Gastrocnemius medialis (tissue), 4 donors: ENCODE data around the gene SNPH. TPM values are rescaled to one million over a fixed set of nuclear protein-coding genes. Genes with fewer than 3 reads are reported as not detected.

ENCODE experiments used
- ATAC-seq, 2 donors: fragments of 150-250 bp; one replicate each; pipeline ENCODE4 v1.9.1; 2016
- DNase-seq, 2 donors: peaks; one replicate each; pipeline ENCODE4 v3.0.0-alpha.2; 2019
- H3K27ac ChIP-seq, 4 donors: fragments of 200-600 bp; sonication (generic); 1 replicate in 1 of 4; 2 replicates in 3 of 4; pipeline ENCODE4 v1.5.1; 2016 to 2018; ENCODE audit warnings: mild to moderate bottlenecking in 2 of 4, moderate library complexity in 1 of 4
- H3K27me3 ChIP-seq, 3 donors: fragments of 200-600 bp; sonication (generic) in 2 of 3; 1 replicate in 1 of 3; 2 replicates in 2 of 3; pipeline versions ENCODE4 v1.5.1 to v1.6.0; 2016 to 2019; ENCODE audit warnings: mild to moderate bottlenecking in 1 of 3, moderate library complexity in 1 of 3
- H3K36me3 ChIP-seq, 2 donors: fragments of 200-600 bp; sonication (generic) in 1 of 2; one replicate each; pipeline ENCODE4 v1.5.1; 2017 to 2018
- H3K4me1 ChIP-seq, 2 donors: fragments of 200-600 bp; sonication (generic) in 1 of 2; one replicate each; pipeline ENCODE4 v1.5.1; 2016 to 2017; ENCODE audit warnings: mild to moderate bottlenecking in 2 of 2
- H3K4me3 ChIP-seq, 4 donors: fragments of 200-600 bp; sonication (generic) in 3 of 4; 1 replicate in 1 of 4; 2 replicates in 3 of 4; pipeline ENCODE4 v1.5.1; 2016 to 2019; ENCODE audit warnings: mild to moderate bottlenecking in 2 of 4
- H3K9me3 ChIP-seq, 3 donors: fragments of 200-600 bp; sonication (generic) in 2 of 3; 1 replicate in 1 of 3; 2 replicates in 2 of 3; pipeline ENCODE4 v1.5.1; 2016 to 2019
- CTCF ChIP-seq, 5 experiments: fragments of 450-650 bp in 3 of 5; fragments of 200-600 bp in 2 of 5; sonication (generic) in 2 of 5; IDR thresholded peaks in 4 of 5; conservative IDR thresholded peaks in 1 of 5; 1 replicate in 4 of 5; 2 replicates in 1 of 5; pipeline ENCODE4 v1.5.1; 2016 to 2019; ENCODE audit warnings: antibody characterized with exemption in 5 of 5, mild to moderate bottlenecking in 3 of 5, moderate library complexity in 3 of 5
- POLR2A ChIP-seq, 2 donors: fragments of 450-650 bp; IDR thresholded peaks; one replicate each; pipeline ENCODE4 v1.6.1; 2017; ENCODE audit warnings: antibody characterized with exemption in 2 of 2, mild to moderate bottlenecking in 2 of 2, moderate library complexity in 2 of 2
- in situ Hi-C, 4 donors: fragments of 200-750 bp; cut with MboI; loops; one replicate each; pipeline versions ENCODE4 v1.15.0 to v1.8.0; 2017; ENCODE audit warnings: low sequenced_read_pairs in 4 of 4
- intact Hi-C: fragments of 100-400 bp; cut with DNase I; formaldehyde crosslinking; loops from one replicate; pipeline ENCODE4 v1.15.1; 2023; ENCODE audit warnings: low total_unique reads
- total RNA-seq, 4 donors: library from RNA; depleted of rRNA; stranded (reverse); fragments of >200 nt; gene quantifications; one replicate each; pipeline versions ENCODE4 v1.1.0 to v1.2.3, GENCODE V29; 2016

SNPH gene
- total RNA-seq, 4 donors from 2014 or later: 3.1 to 27.4 (median 15.9) TPM

DNA sequence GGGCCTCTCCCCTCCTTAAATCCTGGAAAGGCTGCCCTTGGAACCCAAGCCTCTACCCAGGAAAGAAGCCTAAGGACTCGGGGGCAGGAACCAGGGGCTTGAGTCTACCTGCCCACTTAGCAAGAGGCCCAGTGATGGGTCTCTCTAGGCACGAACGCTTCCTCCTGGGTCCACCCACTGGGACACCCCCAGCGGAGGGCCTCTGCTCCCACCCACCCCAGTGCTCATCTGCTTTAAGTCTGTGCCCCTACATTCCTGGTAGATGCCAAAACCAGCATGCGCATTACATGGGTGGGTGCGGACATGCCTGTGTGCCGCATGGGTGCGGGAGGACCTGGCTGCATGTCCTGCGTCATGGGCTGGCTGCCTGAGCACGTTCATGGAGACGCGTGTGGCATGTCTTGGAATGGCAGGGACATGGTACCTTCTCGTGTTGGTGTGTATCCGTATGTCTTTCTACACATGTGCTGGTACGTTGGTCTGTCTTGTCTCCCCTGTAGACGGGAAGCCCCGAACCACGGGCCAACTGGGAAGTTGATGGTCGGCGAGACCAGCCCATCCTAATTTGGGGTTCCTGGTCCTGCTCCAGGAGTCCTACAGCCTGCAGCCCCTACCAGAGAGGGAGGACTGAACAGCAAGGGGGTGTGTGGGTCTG is 29.3 kb downstream of the SNPH start:
- Histone ChIP-seq H3K4me3 (no peak overlapping the region), H3K9me3 (no peaks in the 10 kb centered on the region), H3K27ac (no peak overlapping the region), H3K4me1 (peaks cover 13 to 21% of the 10 kb centered on the region in 2 donors), H3K36me3 (no peaks in the 10 kb centered on the region), H3K27me3 (no peaks in the 10 kb centered on the region)
- no peak for ATAC-seq
- TF ChIP-seq CTCF (IDR thresholded peaks at IDR 0.05 in 4 of 5, conservative IDR thresholded peaks at IDR 0.05 in 1 of 5) (no peak), POLR2A (IDR thresholded peaks at IDR 0.05) (no peak)
- in situ Hi-C loops: no loop called here
- intact Hi-C loops: no loop called here
- no peak for DNase-seq

- no peak for ATAC-seq
- DNase-seq: no peak
- H3K4me3 ChIP-seq: no peak overlapping the region
- H3K27me3 ChIP-seq: no peaks in the 10 kb centered on the region
- TF ChIP-seq CTCF (IDR thresholded peaks at IDR 0.05 in 4 of 5, conservative IDR thresholded peaks at IDR 0.05 in 1 of 5) (no peak), POLR2A (IDR thresholded peaks at IDR 0.05) (no peak)
- H3K9me3 ChIP-seq: no peaks in the 10 kb centered on the region
- intact Hi-C loops (no loop called here), in situ Hi-C loops (no loop called here)
- H3K36me3 ChIP-seq: no peaks in the 10 kb centered on the region
- H3K4me1 ChIP-seq: peaks cover 6 to 13% of the 10 kb centered on the region in 2 donors
- no peak overlapping the region for H3K27ac ChIP-seq
These were observed 30.1 kb downstream of the SNPH start for GRCh38 chr20:1296117-1296610.

GRCh38 chr20:1296922-1297321 is 30.8 kb downstream of the SNPH start:
- in situ Hi-C loops (no loop called here), intact Hi-C loops (no loop called here)
- no peak overlapping the region for H3K4me3 ChIP-seq
- H3K27ac ChIP-seq: no peak overlapping the region
- H3K27me3 ChIP-seq: no peaks in the 10 kb centered on the region
- no peaks in the 10 kb centered on the region for H3K36me3 ChIP-seq
- no peaks in the 10 kb centered on the region for H3K9me3 ChIP-seq
- H3K4me1 ChIP-seq: peaks cover 0 to 8% of the 10 kb centered on the region in 2 donors
- TF ChIP-seq CTCF (IDR thresholded peaks at IDR 0.05 in 4 of 5, conservative IDR thresholded peaks at IDR 0.05 in 1 of 5) (no peak), POLR2A (IDR thresholded peaks at IDR 0.05) (no peak)
- DNase-seq: no peak
- no peak for ATAC-seq

GRCh38 chr20:1297486-1297885 is 31.4 kb downstream of the SNPH start:
- DNase-seq (no peak), ATAC-seq (no peak)
- TF ChIP-seq POLR2A (IDR thresholded peaks at IDR 0.05) (no peak), CTCF (IDR thresholded peaks at IDR 0.05 in 4 of 5, conservative IDR thresholded peaks at IDR 0.05 in 1 of 5) (no peak)
- no peaks in the 10 kb centered on the region for H3K9me3 ChIP-seq
- intact Hi-C loops (no loop called here), in situ Hi-C loops (no loop called here)
- no peak overlapping the region for H3K27ac ChIP-seq
- no peaks in the 10 kb centered on the region for H3K27me3 ChIP-seq
- no peak overlapping the region for H3K4me3 ChIP-seq
- H3K36me3 ChIP-seq: no peaks in the 10 kb centered on the region
- H3K4me1 ChIP-seq: peaks cover 0 to 2% of the 10 kb centered on the region in 2 donors

DNA sequence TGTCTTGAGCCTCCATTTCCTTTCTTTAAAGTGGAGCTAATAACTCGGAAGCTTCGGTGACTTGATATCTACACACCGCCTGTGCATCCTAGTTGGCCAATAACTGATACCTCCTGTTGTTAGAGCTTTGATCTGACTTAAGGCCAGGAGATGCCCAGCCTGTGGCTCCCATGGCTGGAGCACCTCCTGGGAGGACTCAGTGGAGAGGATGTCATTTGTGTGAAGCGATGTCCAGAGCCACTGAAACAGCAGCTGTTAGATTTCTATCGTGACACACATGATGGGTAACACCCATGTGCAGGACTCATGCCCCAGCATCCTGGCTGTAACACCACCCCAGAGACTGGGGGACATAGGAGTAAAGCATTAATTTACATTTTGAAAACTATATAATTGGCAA is 32.1 kb downstream of the SNPH start:
- ATAC-seq (no peak), DNase-seq (no peak)
- in situ Hi-C loops: no loop called here
- Histone ChIP-seq H3K27ac (no peak overlapping the region), H3K27me3 (no peaks in the 10 kb centered on the region), H3K9me3 (no peaks in the 10 kb centered on the region), H3K4me1 (no peaks in the 10 kb centered on the region), H3K4me3 (no peak overlapping the region), H3K36me3 (no peaks in the 10 kb centered on the region)
- intact Hi-C loops: no loop called here
- TF ChIP-seq POLR2A (IDR thresholded peaks at IDR 0.05) (no peak), CTCF (IDR thresholded peaks at IDR 0.05 in 4 of 5, conservative IDR thresholded peaks at IDR 0.05 in 1 of 5) (no peak)
